ENCODE results near the gene APLF. TPM values are rescaled to one million over a fixed set of nuclear protein-coding genes. Genes with fewer than 3 reads are reported as not detected.

The APLF gene
- total and polyA plus RNA-seq, 10 of the 15 experiments (the other 5 are each of a cell fraction or from before 2014, with no cell fraction given): 0.66 to 2.8 (median 1.8) TPM

- 57% methylated on average over 1 of the region's 1 CpG for WGBS (ENCODE audit: insufficient coverage, insufficient replicate concordance, low lambda C conversion rate, missing lambda C conversion rate)
- POLR2A ChIA-PET: interaction anchor here (0.7 to 6.3 kb wide), 7 partner anchors 8 to 59 kb away, joined by 3 to 69 read pairs (median 14); no protein-coding TSS in a partner anchor
- Histone ChIP-seq H2AFZ (ENCODE audit: control insufficient read depth, low read depth, low read length) (peak overlapping the region; percentile 24; the same call in 1 of the 2 replicates), H3K4me2 (ENCODE audit: control insufficient read depth, insufficient read depth) (0 out of 2 replicates have a peak overlapping the region, but pooled peaks have one; percentile 39), H3K27me3 (replicated peaks in 1 of 2; ENCODE audit: control insufficient read depth in 2 of 2, insufficient read depth in 2 of 2, low read length in 1 of 2) (no peaks in the 10 kb centered on the region), H3K4me3 (0 out of 2 replicates have a peak overlapping the region, but pooled peaks have one; percentile 11), H3K27ac (ENCODE audit: control insufficient read depth, insufficient read depth) (peak overlapping the region; percentile 88), H3K9ac (ENCODE audit: control insufficient read depth, insufficient read depth, low read length) (no peak overlapping the region; the same call in 1 of the 2 replicates), H3K9me3 (replicated peaks; ENCODE audit: control insufficient read depth, insufficient read depth, low read length) (no peaks in the 10 kb centered on the region; the same call in 2 of the 3 replicates), H4K20me1 (ENCODE audit: control insufficient read depth, insufficient read depth) (no peaks in the 10 kb centered on the region), H3K79me2 (ENCODE audit: control insufficient read depth, insufficient read depth, low read length) (no peaks in the 10 kb centered on the region; the same call in 1 of the 2 replicates), H3K4me1 (ENCODE audit: control insufficient read depth, insufficient read depth, low read length) (peaks cover 57% of the 10 kb centered on the region), H3K36me3 (ENCODE audit: control insufficient read depth in 2 of 2, insufficient read depth in 2 of 2, low read length in 1 of 2) (no peaks in the 10 kb centered on the region)
- BruUV-seq (replicated peaks): no TSS peak
- intact Hi-C loops (cut with micrococcal nuclease; ENCODE audit: unreplicated experiment) (no loop called here), in situ Hi-C loops (cut with MboI) (loop anchor here (25.0 kb wide), 1 partner anchor 1989 kb away; the partner anchor contains the start of gene MEIS1)
- no peak for FAIRE-seq
- RAD21 ChIA-PET (ENCODE audit: unreplicated experiment): interaction anchor here (0.9 to 7.8 kb wide), 15 partner anchors 8 to 61 kb away, joined by 3 to 116 read pairs (median 5); partner anchors contain the start of genes APLF, FBXO48 and PLEK
- DNase-seq (ENCODE audit: low read depth, low spot score): no peak
- TF ChIP-seq POLR2A (IDR thresholded peaks at IDR 0.05; ENCODE audit: low read depth, low read length) (0 out of 2 replicates have a peak, but pooled peaks have one; percentile 6), STAT1 (conservative IDR thresholded peaks at IDR 0.05) (no peak), ZBED1 (IDR thresholded peaks at IDR 0.05; ENCODE audit: borderline replicate concordance) (peak; percentile 53; the same call in 1 of the 2 replicates)
- no peak for ATAC-seq
- SMC1A ChIA-PET (ENCODE audit: uncharacterized antibody, unreplicated experiment): interaction anchor here (1.0 to 11.0 kb wide), 17 partner anchors 12 to 242 kb away, joined by 3 to 200 read pairs (median 7); partner anchors contain the start of gene PLEK
- CTCF ChIA-PET: interaction anchor here (0.8 to 8.8 kb wide), 9 partner anchors 10 to 65 kb away, joined by 3 to 91 read pairs (median 4); no protein-coding TSS in a partner anchor
Observed at GRCh38 chr2:68426446-68426845, 40.9 kb upstream of the APLF start.

GRCh38 chr2:68426848-68427579, 40.4 kb upstream of the APLF start:
- no peak for FAIRE-seq
- no peaks in the 10 kb centered on the region for H4K20me1 ChIP-seq (ENCODE audit: control insufficient read depth, insufficient read depth)
- RAD21 ChIA-PET (ENCODE audit: unreplicated experiment): interaction anchor here (0.9 to 7.8 kb wide), 14 partner anchors 8 to 61 kb away, joined by 3 to 116 read pairs (median 7); partner anchors contain the start of genes APLF, FBXO48 and PLEK
- H3K79me2 ChIP-seq (ENCODE audit: control insufficient read depth, insufficient read depth, low read length): no peaks in the 10 kb centered on the region; the same call in 1 of the 2 replicates
- no peaks in the 10 kb centered on the region; the same call in 2 of the 3 replicates for H3K9me3 ChIP-seq (replicated peaks; ENCODE audit: control insufficient read depth, insufficient read depth, low read length)
- in situ Hi-C loops (cut with MboI): loop anchor here (25.0 kb wide), 1 partner anchor 1990 kb away; the partner anchor contains the start of gene MEIS1
- peak overlapping the region; percentile 11; the same call in 1 of the 2 replicates for H3K4me3 ChIP-seq
- H3K27me3 ChIP-seq (replicated peaks in 1 of 2; ENCODE audit: control insufficient read depth in 2 of 2, insufficient read depth in 2 of 2, low read length in 1 of 2): no peaks in the 10 kb centered on the region
- DNase-seq (ENCODE audit: low read depth, low spot score): no peak
- peak; percentile 52 for ATAC-seq
- SMC1A ChIA-PET (ENCODE audit: uncharacterized antibody, unreplicated experiment): interaction anchor here (1.0 to 11.0 kb wide), 14 partner anchors 13 to 66 kb away, joined by 3 to 200 read pairs (median 8); partner anchors contain the start of gene PLEK
- intact Hi-C loops (cut with micrococcal nuclease; ENCODE audit: unreplicated experiment): no loop called here
- no TSS peak for BruUV-seq (replicated peaks)
- H2AFZ ChIP-seq (ENCODE audit: control insufficient read depth, low read depth, low read length): peak overlapping the region; percentile 82
- CTCF ChIA-PET: interaction anchor here (0.6 to 8.8 kb wide), 11 partner anchors 9 to 134 kb away, joined by 3 to 91 read pairs (median 4); no protein-coding TSS in a partner anchor
- WGBS (ENCODE audit: insufficient coverage, insufficient replicate concordance, low lambda C conversion rate, missing lambda C conversion rate): 3% methylated on average over 10 of the region's 10 CpGs
- peak overlapping the region; percentile 87 for H3K4me2 ChIP-seq (ENCODE audit: control insufficient read depth, insufficient read depth)
- peaks cover 57% of the 10 kb centered on the region for H3K4me1 ChIP-seq (ENCODE audit: control insufficient read depth, insufficient read depth, low read length)
- H3K27ac ChIP-seq (ENCODE audit: control insufficient read depth, insufficient read depth): peak overlapping the region; percentile 88
- H3K9ac ChIP-seq (ENCODE audit: control insufficient read depth, insufficient read depth, low read length): peak overlapping the region; percentile 59
- no peaks in the 10 kb centered on the region for H3K36me3 ChIP-seq (ENCODE audit: control insufficient read depth in 2 of 2, insufficient read depth in 2 of 2, low read length in 1 of 2)
- POLR2A ChIA-PET: interaction anchor here (0.7 to 6.3 kb wide), 7 partner anchors 9 to 60 kb away, joined by 3 to 69 read pairs (median 14); no protein-coding TSS in a partner anchor
- TF ChIP-seq BCL11A (IDR thresholded peaks at IDR 0.05; ENCODE audit: low read depth, low read length) (peak; percentile 59), CHD1 (IDR thresholded peaks at IDR 0.05; ENCODE audit: low read depth, low read length) (no peak), BACH1 (IDR thresholded peaks at IDR 0.05; ENCODE audit: borderline replicate concordance) (no peak), MXI1 (IDR thresholded peaks at IDR 0.05; ENCODE audit: low read depth, low read length) (no peak), FOXM1 (IDR thresholded peaks at IDR 0.05; ENCODE audit: low read depth, low read length) (peak; percentile 82), ELK1 (IDR thresholded peaks at IDR 0.05; ENCODE audit: low read depth, low read length) (no peak), MTA3 (IDR thresholded peaks at IDR 0.05; ENCODE audit: borderline replicate concordance, low read length) (no peak; the same call in 1 of the 2 replicates), TBL1XR1 (IDR thresholded peaks at IDR 0.05; ENCODE audit: low read depth, low read length) (no peak; the same call in 1 of the 2 replicates), CHD2 (IDR thresholded peaks at IDR 0.05; ENCODE audit: borderline replicate concordance, low read depth, low read length) (no peak), HSF1 (IDR thresholded peaks at IDR 0.05; ENCODE audit: low read depth, low read length) (no peak)

All from GM12878 (cell line).